HG02642 (cell line): ENCODE measurements around the gene PIK3C2A.
A peak's percentile ranks its signal among the peaks of the same experiment; 100 is the strongest.

Experiments
- ATAC-seq: cut with Tn5 transposase; IDR thresholded peaks from one replicate; pipeline ENCODE4 v1.9.1; 2021; ENCODE audit warnings: mild to moderate bottlenecking; ENCODE audit not compliant: unreplicated experiment, poor library complexity

PIK3C2A gene

GRCh38 chr11:17214338-17214737 lies 6.6 kb upstream of the PIK3C2A start:
- no peak for ATAC-seq

- ATAC-seq, result no peak
Observed at GRCh38 chr11:17211286-17211685, 3.5 kb upstream of the PIK3C2A start.

- no peak for ATAC-seq
Observed at GRCh38 chr11:17209939-17210245, 2.1 kb upstream of the PIK3C2A start.

- ATAC-seq, result peak; percentile 59
Observed at GRCh38 chr11:17208257-17208999, 642 bp upstream of the PIK3C2A start.

DNA sequence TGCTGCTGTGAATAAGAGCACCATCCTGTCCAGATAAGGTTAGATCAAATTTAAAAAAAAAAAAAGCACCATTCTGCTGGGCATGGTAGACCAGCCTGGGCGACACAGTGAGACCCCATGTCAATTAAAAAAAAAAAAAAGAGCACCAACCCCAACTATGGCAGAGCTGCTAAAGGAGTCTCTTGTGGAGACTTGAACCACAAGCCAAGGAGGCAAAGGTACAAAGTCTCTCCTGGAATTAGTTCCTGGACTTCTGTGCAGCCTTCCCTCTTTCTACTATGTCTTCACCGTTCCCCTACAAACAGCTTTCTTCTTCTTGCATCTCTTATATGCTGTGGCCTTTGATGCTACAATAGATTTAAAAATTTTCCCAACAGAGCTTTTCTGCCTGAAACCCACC lies 1.3 kb downstream of the PIK3C2A start:
- no peak for ATAC-seq

DNA sequence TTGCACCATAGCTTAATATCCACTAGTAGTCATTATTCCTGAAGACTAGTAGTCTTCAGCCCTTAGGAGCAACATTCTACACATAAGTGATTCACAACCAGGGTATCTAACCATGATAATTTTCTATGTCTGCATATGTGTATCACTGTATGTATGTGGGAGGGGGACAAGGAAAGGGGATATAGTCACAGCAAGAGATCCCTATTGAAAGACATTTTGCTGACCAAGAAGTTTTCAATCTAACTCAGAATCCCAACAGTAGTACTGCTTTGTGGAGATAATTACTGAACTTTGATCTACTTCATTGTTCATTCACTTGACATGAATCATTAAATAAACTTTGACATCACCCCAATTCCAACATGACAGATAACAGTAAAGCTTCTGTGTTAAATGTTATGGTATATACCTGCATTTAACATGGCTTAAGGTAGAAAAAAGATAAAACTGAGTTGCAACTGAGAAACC lies 10.3 kb downstream of the PIK3C2A start:
- ATAC-seq, result no peak

GRCh38 chr11:17188675-17189074 lies 19.1 kb downstream of the PIK3C2A start:
- no peak for ATAC-seq

DNA sequence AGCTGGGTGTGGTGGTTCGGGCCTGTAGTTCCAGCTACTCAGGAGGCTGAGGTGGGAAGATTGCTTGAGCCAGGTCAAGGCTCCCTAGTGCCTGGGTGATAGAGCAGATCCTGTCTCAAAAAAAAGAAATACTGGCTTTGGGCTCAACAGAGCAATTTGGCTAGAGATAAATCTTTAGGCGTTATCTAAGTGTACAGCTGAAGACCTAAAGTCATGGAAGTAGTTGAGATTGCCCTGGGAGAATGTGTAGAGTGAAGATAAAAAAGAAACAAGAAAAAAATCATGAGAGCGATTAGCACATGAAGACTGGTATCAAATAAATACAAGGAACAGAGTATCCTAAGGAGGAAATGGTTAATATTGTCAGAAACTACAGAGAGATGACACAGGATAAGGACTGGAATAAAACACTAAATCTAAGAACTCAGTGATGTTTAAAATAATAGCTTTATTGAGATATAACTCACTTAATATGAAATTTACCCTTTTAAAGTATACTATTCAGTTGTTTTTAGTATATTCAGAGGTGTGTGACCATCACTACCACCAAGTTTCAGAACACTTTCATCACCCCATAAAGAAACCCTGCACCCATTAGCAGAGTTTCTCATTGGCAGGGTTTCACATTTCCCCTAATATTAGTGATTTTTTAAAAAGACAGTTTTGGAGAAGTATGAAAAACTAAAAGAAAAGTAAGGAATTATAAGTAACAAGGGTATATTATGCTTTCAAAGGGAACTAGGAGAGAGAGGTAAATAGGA lies 20.7 kb downstream of the PIK3C2A start:
- ATAC-seq, result no peak

- ATAC-seq, result no peak
Observed at GRCh38 chr11:17185938-17186337, 21.8 kb downstream of the PIK3C2A start.

- no peak for ATAC-seq
Observed at GRCh38 chr11:17184882-17185587, 22.8 kb downstream of the PIK3C2A start.

DNA sequence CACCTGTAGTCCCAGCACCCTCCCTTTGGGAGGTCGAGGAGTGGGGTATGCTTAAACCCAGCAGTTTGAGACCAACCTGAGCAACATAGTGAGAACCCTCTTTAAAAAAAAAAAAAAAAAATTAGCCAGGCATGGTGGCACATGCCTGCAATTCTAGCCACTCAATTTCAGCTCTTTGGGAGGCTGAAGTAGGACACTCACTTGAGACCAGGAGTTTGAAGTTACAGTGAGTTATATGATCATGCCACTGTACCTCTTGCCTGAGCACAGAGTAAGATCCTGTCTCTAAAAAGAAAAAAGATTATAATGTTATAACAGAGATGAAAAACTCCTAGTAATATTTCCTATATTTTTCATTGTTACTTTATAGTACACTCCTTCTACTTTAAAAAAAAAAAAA lies 23.9 kb downstream of the PIK3C2A start:
- ATAC-seq, result no peak

DNA sequence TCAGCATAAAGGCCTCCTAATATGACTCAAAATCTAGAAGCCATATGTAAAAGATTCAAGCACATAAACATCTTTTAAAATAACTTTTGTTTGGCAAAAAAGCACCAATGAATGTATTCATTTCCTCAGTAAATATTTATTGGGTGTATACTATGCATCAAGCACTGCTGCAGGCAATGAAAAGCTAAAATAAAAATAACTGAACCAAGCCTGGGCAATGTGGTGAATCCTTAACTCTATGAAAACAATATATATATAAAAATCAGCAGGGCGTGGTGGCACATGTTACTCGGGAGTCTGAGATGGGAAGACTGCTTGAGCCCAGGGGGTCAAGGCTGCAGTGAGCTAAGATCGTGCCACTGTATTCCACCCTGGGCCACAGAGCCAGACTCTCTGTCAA lies 27.8 kb downstream of the PIK3C2A start:
- no peak for ATAC-seq

GRCh38 chr11:17173332-17173731 lies 34.5 kb downstream of the PIK3C2A start:
- no peak for ATAC-seq

GRCh38 chr11:17171916-17172315 lies 35.9 kb downstream of the PIK3C2A start:
- ATAC-seq, result no peak

DNA sequence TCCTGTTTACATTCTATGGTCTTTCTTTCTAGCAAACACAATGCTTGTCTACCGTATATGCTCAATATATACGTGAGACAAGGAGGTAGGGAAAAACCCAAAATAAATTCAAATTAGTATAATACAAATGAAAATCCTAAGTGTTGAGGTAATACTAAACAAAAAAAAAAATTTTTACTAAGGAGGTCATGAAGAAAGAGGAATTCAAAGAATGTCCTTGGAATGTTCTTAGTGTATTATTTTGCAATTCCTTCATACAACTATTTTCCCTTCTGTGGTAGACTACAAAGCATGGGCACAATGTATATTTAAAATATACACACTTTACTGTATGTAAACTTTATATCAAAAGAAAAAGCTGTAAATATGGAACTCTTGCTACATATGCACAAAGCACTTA lies 36.4 kb downstream of the PIK3C2A start:
- no peak for ATAC-seq

GRCh38 chr11:17169876-17170275 lies 37.9 kb downstream of the PIK3C2A start:
- no peak for ATAC-seq

DNA sequence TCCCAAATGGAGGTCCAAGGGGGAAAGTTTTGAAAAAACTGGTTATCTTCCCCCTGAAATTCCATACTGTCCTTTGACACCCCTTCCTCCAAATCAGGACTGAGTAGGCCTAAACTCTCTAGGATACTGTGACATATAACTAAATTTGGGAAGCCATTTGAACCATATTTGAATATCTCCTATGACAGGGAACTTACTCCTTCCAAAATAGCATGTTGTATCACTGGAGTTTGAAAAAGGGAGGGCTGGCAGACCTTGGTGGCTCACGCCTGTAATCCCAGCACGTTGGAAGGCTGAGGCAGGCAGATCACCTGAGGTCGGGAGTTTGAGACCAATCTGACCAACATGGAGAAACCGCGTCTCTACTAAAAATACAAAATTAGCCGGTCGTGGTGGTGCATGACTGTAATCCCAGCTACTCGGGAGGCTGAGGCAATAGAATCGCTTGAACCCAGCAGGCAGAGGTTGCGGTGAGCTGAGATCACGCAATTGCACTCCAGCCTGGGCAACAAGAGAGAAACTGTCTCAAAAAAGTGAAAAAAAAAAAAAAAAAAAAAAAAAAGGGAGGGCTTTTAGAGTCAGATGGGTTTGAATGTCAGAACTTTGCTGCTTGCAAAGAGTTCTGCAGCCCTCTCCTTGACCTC lies 42.4 kb downstream of the PIK3C2A start:
- ATAC-seq, result no peak

GRCh38 chr11:17164361-17165246 lies 43.2 kb downstream of the PIK3C2A start:
- ATAC-seq, result no peak

DNA sequence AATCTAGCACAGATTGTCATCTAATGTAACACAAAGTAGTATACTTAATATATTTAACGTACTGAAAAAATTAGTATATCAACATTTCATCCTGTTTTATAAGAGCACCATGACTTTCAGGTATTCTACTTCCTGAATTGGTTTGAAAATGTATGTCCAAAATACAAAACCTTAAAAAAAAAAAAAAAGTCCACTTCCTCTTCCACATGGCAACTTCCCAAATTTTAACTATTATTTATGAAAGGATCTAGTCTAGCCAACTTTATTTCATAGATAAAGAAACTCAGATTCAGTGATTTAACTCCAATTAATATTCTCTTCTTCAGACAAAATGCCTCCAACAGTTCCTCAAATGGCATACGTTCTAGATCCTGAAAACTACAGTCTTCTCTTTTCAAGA lies 44.0 kb downstream of the PIK3C2A start:
- ATAC-seq, result no peak

- no peak for ATAC-seq
Observed at GRCh38 chr11:17163291-17163690, 44.5 kb downstream of the PIK3C2A start.
